Ovary (tissue), 3 donors: ENCODE results near the gene CADM2.

Experiments used
- CTCF ChIP-seq, 3 donors: fragments of 450-650 bp in 2 of 3; fragments of 200-600 bp in 1 of 3; IDR thresholded peaks; one replicate each; pipeline versions ENCODE4 v1.5.1 to v1.8.0; 2016 to 2022; ENCODE audit warnings: antibody characterized with exemption in 3 of 3, mild to moderate bottlenecking in 1 of 3
- EP300 ChIP-seq: sonication (generic); formaldehyde crosslinking; IDR thresholded peaks from one replicate; pipeline ENCODE4 v1.6.1; 2017; ENCODE audit warnings: antibody characterized with exemption
- POLR2A ChIP-seq: fragments of 450-650 bp; IDR thresholded peaks from one replicate; pipeline ENCODE4 v1.6.1; 2017; ENCODE audit warnings: antibody characterized with exemption, mild to moderate bottlenecking, moderate library complexity
- donor health status: DM: no; HTN: no; CAD: no.

GRCh38 chr3:86046436-86047136 lies 1087.8 kb downstream of the CADM2 start:
- no peak for TF ChIP-seq EP300
- no peak for TF ChIP-seq CTCF (IDR thresholded peaks at IDR 0.05)
- no peak for TF ChIP-seq POLR2A
